ENCODE measurements around the gene RUNX2. TPM values are rescaled to one million over a fixed set of nuclear protein-coding genes. Genes with fewer than 3 reads are reported as not detected.

RUNX2 gene
- polyA plus RNA-seq, 1 of the 3 experiments (the other 2 are of a cell fraction), result 4.4 TPM

GRCh38 chr6:45502456-45502855 is 174.3 kb downstream of the RUNX2 start:
- Histone ChIP-seq H3K9me2 (no peaks in the 10 kb centered on the region), H3F3A (replicated peaks; ENCODE audit: insufficient read depth) (peaks cover 3% of the 10 kb centered on the region), H3K4me1 (ENCODE audit: control insufficient read depth in 1 of 2, insufficient read depth in 2 of 2, low read depth in 1 of 2, low read length in 1 of 2) (peaks cover 0 to 12% of the 10 kb centered on the region in 2 experiments; a peak in 1 of 4 replicates), H4K20me1 (ENCODE audit: insufficient read depth) (no peaks in the 10 kb centered on the region), H3K36me3 (replicated peaks in 1 of 2; ENCODE audit: control insufficient read depth in 1 of 2, insufficient read depth in 2 of 2, low read length in 1 of 2) (peaks cover 0 to 6% of the 10 kb centered on the region in 2 experiments), H3K79me2 (ENCODE audit: insufficient read depth) (no peaks in the 10 kb centered on the region), H3K27ac (ENCODE audit: low read depth in 2 of 2, low read length in 1 of 2) (no peak overlapping the region), H3K27me3 (ENCODE audit: insufficient read depth) (no peaks in the 10 kb centered on the region), H3K9ac (no peak overlapping the region), H3K4me2 (no peak overlapping the region), H2AFZ (ENCODE audit: low read depth) (no peak overlapping the region), H3K9me3 (no peaks in the 10 kb centered on the region), H3K4me3 (ENCODE audit: low read depth in 2 of 2, low read length in 1 of 2) (no peak overlapping the region)
- ChIA-PET POLR2A (no interaction called here), CTCF (no interaction called here)
- DNase-seq, result no peak
- WGBS (ENCODE audit: low lambda C conversion rate), result 54% methylated on average over 5 of the region's 6 CpGs
- no peak for TF ChIP-seq MEF2A (IDR thresholded peaks at IDR 0.05; ENCODE audit: borderline replicate concordance, low read depth)
- TF ChIP-seq REST (IDR thresholded peaks at IDR 0.05; ENCODE audit: low read depth, low read length), result no peak
- no peak for TF ChIP-seq PBX3 (IDR thresholded peaks at IDR 0.05)
- TF ChIP-seq YY1 (IDR thresholded peaks at IDR 0.05; ENCODE audit: low read depth), result no peak
- no peak for TF ChIP-seq NRF1 (IDR thresholded peaks at IDR 0.05; ENCODE audit: low read depth, low read length)
- no peak for TF ChIP-seq EZH2phosphoT487 (IDR thresholded peaks at IDR 0.05; ENCODE audit: borderline replicate concordance, low read depth)
- no peak for TF ChIP-seq TEAD4 (IDR thresholded peaks at IDR 0.05; ENCODE audit: borderline replicate concordance, insufficient read depth)
- no peak for TF ChIP-seq JUND (IDR thresholded peaks at IDR 0.05)
- TF ChIP-seq GABPA (IDR thresholded peaks at IDR 0.05; ENCODE audit: low read depth), result no peak
- no peak for TF ChIP-seq FOXM1 (IDR thresholded peaks at IDR 0.05; ENCODE audit: low read depth)
- TF ChIP-seq ELF1 (IDR thresholded peaks at IDR 0.05), result no peak
- no peak for TF ChIP-seq NFIC (IDR thresholded peaks at IDR 0.05; ENCODE audit: borderline replicate concordance)
- no peak for TF ChIP-seq FOXJ3 (CRISPR knock-in tag; IDR thresholded peaks at IDR 0.05)
- no peak for TF ChIP-seq ZBTB33 (IDR thresholded peaks at IDR 0.05; ENCODE audit: borderline replicate concordance, low read depth)
- no peak for TF ChIP-seq RXRA (IDR thresholded peaks at IDR 0.05; ENCODE audit: borderline replicate concordance, low read depth)
- no peak for TF ChIP-seq RAD21 (IDR thresholded peaks at IDR 0.05; ENCODE audit: low read length)
- TF ChIP-seq GATA2 (CRISPR knock-in tag; IDR thresholded peaks at IDR 0.05), result no peak
